HG03521 (cell line): ENCODE results near the gene SIX5.
"Not testable (repeated sequence)": the region's sequence is repeated elsewhere in the genome, so short reads cannot be mapped to it uniquely, and the experiment has no call there.

Source experiments
- ATAC-seq: cut with Tn5 transposase; IDR thresholded peaks from one replicate; pipeline ENCODE4 v1.9.1; 2021; ENCODE audit warnings: mild to moderate bottlenecking, moderate library complexity; ENCODE audit not compliant: unreplicated experiment

The SIX5 gene

DNA sequence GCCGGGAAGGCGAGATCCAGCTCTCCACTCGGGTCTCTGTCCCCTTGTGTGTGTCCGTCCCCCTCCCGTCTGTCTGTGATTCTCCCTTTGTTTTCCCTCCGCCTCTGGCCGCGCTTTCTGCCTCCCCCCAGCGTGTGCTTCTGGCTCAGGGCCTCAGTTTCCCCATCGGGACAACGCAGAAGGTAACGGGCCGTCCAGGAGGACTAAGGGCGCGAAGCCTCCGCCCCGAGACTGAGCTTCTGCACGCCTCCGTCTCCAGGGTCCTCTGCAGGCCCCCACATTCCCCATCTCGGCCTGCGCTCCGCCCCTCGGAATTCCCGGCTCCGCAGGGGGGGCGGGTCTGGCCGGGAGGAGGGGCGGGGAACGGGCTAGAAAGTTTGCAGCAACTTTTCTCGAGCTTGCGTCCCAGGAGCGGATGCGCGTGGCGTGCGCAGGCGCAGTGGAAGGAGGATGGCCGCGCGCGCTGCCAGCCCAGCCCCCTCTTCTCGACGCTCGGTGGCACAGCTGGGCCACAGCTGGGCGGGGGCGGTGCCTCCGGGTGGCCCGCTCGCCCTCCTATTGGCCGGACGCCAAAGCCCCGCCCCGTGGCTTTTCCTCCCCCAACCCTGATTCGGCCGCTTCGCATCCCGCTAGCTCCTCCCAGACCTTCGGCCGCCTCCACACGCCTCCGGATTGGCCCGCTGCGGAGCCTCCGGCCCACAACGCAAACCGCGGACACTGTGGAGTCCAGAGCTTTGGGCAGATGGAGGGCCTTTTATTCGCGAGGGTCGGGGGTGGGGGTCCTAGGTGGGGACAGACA lies at the start of gene SIX5:
SIX5 (minus strand) TSS at position 269 of the 799 bp plus-strand sequence. CDS start 408 bp downstream, outside the sequence.
- ATAC-seq = peak; percentile 66

GRCh38 chr19:45817725-45818301 lies 48.8 kb upstream of the SIX5 start:
- ATAC-seq = no peak

DNA sequence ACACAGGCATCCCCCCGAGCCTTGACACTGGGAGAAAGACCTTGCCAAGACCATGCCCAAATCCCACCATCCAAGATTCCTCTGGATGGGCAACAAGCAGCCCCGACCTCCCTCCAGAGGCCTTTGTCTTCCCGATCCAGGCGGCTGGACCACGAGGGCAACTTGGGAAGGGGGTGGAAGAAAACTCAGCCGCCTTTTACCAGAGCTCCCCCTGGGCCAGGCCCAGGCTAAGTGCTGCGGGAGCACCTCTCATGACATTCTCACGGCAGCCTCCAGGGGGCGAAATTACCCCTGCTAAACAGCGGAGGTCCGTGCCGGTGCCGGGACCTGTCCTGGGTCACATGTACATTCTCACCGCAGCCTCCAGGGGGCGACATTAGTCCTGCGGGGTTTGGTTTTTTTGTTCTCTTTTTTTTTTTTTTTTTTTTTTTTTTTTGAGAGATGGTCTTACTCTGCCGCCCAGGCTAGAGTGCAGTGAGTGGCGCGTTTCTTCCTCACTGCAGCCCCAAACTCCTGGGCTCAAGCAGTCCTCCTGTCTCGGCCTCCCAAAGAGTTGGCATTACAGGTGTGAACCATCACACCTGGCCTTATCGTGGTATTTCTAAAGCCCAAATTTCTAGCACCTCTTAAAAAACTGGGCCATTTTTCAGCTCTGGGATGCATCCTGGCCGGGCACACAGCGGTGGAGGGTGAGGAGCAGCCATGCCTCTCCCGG lies 48.1 kb upstream of the SIX5 start:
- peak; percentile 87 for ATAC-seq

GRCh38 chr19:45816236-45817009 lies 47.4 kb upstream of the SIX5 start:
- no peak for ATAC-seq

GRCh38 chr19:45815481-45816216 lies 46.6 kb upstream of the SIX5 start:
- no peak for ATAC-seq

- ATAC-seq = no peak
Observed at GRCh38 chr19:45814851-45815480, 45.9 kb upstream of the SIX5 start, which contains the start of gene RSPH6A. Gene RSPH6A (minus strand): TSS chr19:45815308. CDS start chr19:45815176, 132 bp downstream.

DNA sequence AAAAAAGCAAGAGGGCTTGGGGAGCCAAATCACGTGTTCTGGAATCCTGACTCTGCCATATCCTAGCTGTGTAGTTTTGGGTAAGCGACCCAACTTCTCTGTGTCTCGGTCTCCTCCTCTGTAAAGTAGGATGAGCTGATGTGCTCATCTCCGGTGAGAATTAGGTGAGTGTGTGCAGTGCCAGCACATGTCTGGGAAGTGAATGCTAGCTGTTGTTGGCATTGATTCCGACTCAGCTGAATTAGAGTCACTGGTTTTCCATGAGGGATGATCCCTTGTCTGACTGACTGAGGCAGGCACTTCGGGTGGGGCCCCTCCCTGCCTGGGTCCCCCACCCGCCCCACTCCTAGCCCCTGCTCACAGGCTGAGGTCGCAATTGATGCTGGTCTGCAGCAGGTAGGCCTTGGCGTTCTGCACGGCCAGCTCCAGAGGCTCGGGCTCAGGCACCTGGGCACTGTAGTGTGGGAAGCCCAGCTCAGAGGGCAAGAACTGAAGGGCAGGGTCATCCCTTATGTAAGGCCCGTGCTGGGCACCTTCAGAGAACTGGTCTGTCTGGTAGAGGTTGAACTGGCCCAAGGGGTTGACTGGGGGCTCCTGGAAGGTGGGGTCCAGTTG lies 45.2 kb upstream of the SIX5 start:
- ATAC-seq = no peak

- ATAC-seq = no peak
Observed at GRCh38 chr19:45812297-45812696, 43.2 kb upstream of the SIX5 start.

- ATAC-seq = no peak
Observed at GRCh38 chr19:45809643-45810159, 40.6 kb upstream of the SIX5 start.

- ATAC-seq = no peak
Observed at GRCh38 chr19:45805719-45806118, 36.7 kb upstream of the SIX5 start.

DNA sequence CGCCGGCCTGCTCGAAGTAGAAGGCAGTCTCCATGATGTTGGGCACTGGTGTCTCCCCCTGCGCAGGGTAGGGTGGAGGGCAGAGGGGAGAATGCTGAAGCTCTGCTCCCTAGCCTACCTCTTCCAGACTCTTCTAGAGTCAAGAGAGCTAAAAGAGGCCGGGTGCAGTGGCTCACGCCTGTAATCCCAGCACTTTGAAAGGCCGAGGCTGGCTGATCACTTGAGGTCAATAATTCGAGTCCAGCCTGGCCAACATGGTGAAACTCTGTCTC lies 35.8 kb upstream of the SIX5 start:
- no peak for ATAC-seq

GRCh38 chr19:45804140-45804958 lies 35.3 kb upstream of the SIX5 start:
- no peak for ATAC-seq

DNA sequence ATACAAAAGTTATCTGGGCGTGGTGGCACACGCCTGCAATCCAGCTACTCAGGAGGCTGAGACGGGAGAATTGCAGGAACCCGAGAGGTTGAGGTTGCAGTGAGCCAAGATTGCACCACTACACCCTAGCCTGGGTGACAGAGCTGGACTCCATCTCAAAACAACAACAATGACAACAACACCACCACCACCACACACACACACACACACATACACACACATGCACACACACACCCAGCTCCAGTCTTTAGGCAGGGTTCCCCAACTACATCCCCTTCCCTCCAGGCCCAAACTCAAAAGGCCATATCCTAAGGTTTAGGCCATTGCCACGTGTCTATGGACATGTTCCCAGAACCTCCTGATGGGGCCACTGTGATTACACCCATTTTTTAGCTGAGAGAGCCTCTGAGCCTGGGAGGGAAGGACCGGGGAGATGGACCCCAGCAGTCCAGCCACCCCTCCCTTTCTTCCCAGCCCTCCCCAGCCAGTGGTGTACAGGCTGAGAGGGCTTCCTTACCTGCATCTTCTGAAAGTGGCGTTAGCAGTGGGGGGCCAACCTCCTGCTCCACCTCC lies 32.6 kb upstream of the SIX5 start:
- ATAC-seq = no peak

DNA sequence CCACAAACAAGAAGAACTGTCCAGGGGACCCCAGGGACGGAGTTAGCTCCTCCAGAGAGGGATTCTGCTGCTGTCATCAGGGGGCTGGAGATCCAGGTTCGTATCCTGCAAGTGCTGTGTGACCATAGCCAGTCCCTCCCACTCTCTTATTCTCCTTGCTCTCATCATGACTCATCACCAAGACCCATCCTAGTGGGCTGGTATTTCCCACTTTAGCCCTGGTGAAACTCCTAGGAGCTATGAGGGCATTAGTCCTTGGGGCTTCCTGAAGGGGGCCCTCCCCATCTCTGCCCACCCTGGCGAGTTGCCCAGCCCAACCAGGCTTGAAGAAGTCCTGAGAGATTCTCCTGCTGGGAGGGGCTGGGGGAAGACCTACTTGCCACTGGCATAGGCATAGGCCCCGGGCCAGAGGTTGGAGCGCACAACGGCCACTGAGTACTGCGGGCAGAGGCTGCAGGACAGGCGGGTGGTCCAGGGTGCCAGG lies 31.1 kb upstream of the SIX5 start:
- ATAC-seq = no peak

- ATAC-seq = not testable (repeated sequence)
Observed at GRCh38 chr19:45799541-45799940, 30.5 kb upstream of the SIX5 start.

GRCh38 chr19:45798995-45799517 lies 30.0 kb upstream of the SIX5 start:
- no peak for ATAC-seq

- ATAC-seq = no peak
Observed at GRCh38 chr19:45794627-45795026, 25.6 kb upstream of the SIX5 start.

DNA sequence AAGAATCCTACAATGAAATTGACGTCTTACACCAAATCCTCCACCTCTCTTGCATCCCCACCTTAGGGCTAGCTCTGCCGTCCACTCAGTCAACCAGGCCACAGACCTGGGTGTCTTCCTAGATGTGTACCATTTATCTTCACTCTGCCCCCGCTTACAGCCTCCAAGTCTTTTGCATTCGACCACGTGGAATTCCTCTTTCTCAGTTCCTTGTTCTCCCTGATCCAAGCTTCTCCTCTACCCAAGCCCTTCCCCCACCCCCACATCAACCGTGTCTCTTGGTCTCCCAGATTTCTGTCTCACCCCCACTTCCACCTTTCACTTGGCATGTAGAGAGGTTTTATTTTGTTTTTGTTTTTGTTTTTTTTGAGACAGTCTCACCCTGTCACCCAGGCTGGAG lies 24.8 kb upstream of the SIX5 start:
- no peak for ATAC-seq
